NT2/D1 (cell line): ENCODE measurements around the gene TMEM209.

Experiments
- DNase-seq: peaks from one replicate; pipeline ENCODE4 v3.0.0-alpha.2; 2011; ENCODE audit warnings: low read depth, low spot score
- H3K27me3 ChIP-seq: 2 replicates; pipeline ENCODE4 v1.6.0; 2011; ENCODE audit warnings: mild to moderate bottlenecking; ENCODE audit not compliant: insufficient read length, insufficient read depth
- H3K36me3 ChIP-seq: 2 replicates; pipeline ENCODE4 v1.6.1; 2011; ENCODE audit warnings: mild to moderate bottlenecking, low read length, mixed read lengths; ENCODE audit not compliant: insufficient read depth, insufficient read length
- H3K4me1 ChIP-seq: 2 replicates; pipeline ENCODE4 v1.5.1; 2011; ENCODE audit not compliant: insufficient read depth, insufficient read length
- H3K4me3 ChIP-seq: 2 replicates; pipeline ENCODE4 v1.5.1; 2011; ENCODE audit warnings: low read depth; ENCODE audit not compliant: insufficient read length
- H3K9ac ChIP-seq: 2 replicates; pipeline ENCODE4 v1.6.0; 2011; ENCODE audit warnings: low read depth; ENCODE audit not compliant: insufficient read length
- H3K9me3 ChIP-seq: 2 replicates; pipeline ENCODE4 v1.5.1; 2011; ENCODE audit warnings: mild to moderate bottlenecking, low read length; ENCODE audit not compliant: insufficient read depth
- SUZ12 ChIP-seq: IDR thresholded peaks from 2 replicates; pipeline ENCODE4 v1.6.1; 2011; ENCODE audit not compliant: insufficient read length, insufficient read depth; ENCODE audit errors: extremely low read depth
- YY1 ChIP-seq: IDR thresholded peaks from 2 replicates; pipeline ENCODE4 v1.6.1; 2011; ENCODE audit not compliant: insufficient read length, insufficient read depth
- ZNF274 ChIP-seq: IDR thresholded peaks from 2 replicates; pipeline ENCODE4 v1.6.1; 2011; ENCODE audit warnings: mild to moderate bottlenecking, low read depth, low read length

The TMEM209 gene

DNA sequence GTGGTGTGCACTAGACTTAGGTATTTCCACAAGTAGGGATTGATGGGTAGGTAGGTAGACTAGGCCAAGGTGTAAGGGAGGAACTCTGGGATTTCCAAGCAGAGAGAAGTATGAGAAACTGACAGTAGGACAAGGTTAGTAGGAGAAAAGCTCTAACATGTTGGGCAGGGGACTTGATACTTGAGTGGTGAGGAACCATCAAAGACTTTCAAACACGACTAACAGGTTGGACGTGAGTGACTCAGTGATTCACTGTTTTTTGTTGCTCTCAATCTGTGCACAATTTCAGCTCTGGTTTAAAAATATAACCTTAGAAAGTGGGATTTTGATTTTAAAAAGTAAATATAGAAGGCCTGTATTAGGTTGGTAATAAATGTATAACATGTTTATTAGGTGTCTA is 90.4 kb downstream of the TMEM209 start:
- no peak overlapping the region for H3K4me3 ChIP-seq
- no peak for DNase-seq
- no peaks in the 10 kb centered on the region for H3K36me3 ChIP-seq
- no peak overlapping the region for H3K9ac ChIP-seq
- H3K27me3 ChIP-seq: no peaks in the 10 kb centered on the region
- no peaks in the 10 kb centered on the region for H3K9me3 ChIP-seq
- TF ChIP-seq SUZ12 (no peak), ZNF274 (no peak), YY1 (no peak)
- H3K4me1 ChIP-seq: no peaks in the 10 kb centered on the region
